ENCODE measurements around the gene CTNNBIP1.
A peak's percentile ranks its signal among the peaks of the same experiment; 100 is the strongest.

Gene CTNNBIP1

DNA sequence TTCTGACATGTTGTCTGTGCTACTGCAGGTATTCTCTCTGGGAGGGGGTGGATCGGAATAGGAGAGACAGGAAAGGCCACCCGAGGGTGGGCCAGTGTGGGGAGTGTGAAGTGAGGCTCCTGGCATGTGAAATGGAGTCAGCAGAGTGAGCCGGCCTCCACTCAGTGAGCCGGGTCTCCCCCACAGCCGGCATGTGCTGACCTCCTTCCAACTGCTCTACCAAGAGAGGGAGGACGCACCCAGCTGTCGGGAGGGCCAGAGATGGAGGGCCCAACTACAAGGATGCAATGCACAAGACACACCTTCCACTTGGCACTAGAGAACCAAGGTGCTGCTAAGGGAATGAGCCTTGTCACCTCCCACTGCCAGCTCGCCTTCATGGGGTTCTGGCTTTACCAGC lies 58.1 kb downstream of the CTNNBIP1 start:
- DNase-seq: no peak

DNA sequence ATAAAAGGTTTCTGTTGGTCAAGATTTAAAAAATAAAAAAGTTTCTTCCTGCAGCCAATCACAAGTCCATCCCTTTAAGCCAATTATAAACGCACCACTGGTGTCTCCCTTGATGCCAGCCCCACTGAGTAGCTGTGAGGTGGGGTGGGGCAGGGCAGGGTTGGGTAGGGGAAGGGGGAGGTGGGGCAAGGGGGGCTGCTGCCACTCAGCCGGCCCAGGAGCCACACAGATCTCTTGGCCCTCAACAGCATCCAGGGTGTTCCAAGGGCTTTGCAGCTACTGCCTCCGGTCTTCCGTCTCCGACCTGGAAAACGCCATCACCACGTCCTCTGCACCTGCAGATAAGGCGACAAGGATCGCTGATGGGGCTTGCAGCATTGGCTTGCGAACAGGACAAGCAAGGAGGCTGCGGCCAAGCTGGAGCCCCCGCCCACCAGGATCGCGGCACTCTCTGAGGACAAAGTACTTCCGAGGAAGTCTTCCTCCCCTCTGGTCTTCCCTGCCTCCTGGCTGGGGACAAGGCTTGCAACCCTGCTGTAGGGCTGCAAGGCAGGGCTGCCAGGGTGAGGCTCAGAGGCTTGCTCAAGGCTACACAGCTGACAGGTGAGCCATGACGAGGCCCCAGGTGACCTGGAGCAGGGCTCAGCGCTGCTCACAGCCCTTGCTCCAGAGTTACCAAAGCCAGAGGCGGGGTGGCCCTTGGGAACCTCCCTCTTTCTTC lies 59.5 kb downstream of the CTNNBIP1 start:
- peak; percentile 49 for DNase-seq

DNA sequence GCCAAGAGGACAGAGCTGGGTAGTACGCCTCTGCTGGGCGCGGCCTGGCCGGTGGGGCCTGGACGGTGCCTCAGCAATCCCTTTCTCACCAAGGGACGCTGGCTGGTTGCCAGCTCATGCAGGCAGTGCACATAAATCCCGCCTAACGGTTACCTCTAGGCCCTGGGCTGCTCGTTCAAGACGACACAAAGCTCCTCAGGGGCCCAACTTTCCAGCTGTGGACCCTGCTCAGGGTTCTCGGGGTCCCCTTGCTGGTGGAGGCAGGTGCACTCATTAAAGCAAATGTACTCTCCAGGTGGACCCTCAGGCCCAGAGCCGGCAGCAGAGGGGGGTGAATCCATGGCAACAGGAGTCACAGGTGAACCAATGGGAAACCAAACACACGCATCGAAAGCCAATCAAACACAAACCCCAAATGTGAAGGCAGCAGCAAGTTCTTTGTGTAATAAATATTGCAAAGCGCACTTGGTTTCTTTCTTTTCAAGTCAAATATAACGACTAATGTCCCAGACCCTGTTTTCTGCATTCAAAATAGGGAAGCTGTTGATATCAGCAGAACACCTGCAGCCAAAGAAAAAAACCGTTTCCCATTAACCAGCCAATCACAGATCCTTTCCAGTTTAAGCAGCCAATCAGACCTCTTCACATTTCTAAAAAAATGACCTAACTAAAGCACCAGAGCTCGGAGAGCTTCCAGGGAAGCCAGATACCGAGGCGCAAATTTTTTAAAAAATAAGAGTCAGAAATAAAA lies 60.2 kb downstream of the CTNNBIP1 start:
- DNase-seq: peak; percentile 89

DNA sequence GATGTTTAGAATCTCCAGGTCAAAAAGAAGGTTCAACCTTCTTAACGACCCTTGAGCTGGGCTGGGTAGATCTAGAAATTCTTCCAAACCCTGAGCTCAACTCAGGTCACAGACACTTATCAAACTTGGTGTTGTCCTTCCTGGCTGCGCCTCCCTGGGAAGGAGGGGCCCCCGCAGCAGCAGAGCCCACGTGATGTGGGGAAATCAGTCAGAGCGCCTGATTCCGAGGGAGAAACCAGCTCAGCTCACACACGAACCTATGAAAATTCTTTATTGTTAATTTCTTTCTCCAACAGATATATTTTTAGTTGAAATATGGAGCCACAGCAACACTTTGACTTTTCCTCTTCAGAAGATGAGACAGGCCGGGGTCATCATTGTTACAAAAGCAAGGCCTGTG lies 62.0 kb downstream of the CTNNBIP1 start:
- no peak for DNase-seq

- DNase-seq: no peak
These were observed 62.8 kb downstream of the CTNNBIP1 start for GRCh38 chr1:9847269-9847668.

DNA sequence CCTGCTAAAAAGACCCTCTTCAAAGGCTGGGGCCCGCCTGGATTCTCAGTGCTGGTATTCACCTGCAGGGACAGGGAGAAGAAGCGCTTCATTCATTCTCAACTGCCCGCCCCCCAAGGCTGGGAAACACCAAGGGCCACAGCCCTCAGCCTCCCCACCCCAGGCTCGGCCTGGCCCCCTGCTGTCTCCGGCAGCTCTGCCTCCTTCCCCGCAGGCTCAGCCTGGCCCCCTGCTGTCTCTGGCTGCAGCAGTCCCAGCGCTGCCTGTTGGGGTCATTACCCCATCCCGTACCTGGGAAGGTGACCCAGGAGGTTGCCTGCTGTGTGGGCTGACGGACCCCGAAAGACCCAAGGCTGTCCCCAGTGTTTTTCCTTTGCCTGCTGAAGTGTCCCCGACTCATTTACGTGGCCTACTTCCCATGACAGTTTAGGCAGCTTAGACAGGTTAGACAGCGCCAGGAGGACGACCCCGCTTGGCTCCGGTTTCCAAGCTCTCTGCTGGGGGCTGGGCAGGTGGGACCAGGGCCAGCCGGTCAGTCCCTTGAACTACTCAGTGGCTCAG lies 63.4 kb downstream of the CTNNBIP1 start:
- peak; percentile 90 for DNase-seq

DNA sequence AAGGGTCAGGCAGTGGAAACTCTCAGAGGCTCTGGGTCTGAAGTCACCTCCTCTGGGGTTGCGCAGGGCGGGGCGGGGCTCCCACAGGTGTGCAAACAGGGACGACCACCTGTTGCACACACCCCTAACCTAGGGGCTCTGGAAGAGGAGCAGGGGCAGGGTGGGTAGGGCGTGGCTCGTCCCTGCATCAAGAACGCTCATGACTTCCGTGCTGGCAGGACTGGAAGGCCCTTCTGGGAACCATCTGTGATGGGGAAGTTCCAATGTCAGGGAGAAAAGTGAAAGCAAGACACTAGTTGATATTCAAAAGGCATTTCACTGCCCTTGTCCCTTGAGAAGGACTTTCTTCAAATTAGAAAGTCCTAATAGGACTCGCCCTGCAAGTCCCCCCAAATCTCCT lies 64.2 kb downstream of the CTNNBIP1 start:
- no peak for DNase-seq

DNA sequence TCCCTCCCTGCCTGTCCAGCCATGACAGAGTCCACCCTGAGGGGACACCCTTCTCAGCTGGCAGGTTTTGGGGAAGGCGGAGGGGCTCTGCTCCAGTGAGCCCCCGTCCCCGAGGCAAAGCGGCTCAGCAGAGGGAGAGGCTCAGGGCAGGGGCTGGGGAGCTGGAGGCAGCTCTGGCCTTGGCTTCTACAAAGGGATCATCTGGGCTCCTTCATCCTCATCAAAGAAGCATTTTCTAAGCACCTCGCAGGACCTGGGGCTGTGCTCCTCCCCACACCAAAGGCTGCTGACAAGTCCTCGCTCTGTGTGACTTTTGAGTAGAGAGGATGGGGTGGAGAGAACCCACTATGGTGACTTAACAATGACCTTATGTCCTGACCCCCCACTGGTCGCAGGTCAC lies 65.3 kb downstream of the CTNNBIP1 start:
- peak; percentile 54 for DNase-seq

GRCh38 chr1:9844106-9844505 lies 66.0 kb downstream of the CTNNBIP1 start:
- no peak for DNase-seq

GRCh38 chr1:9843576-9843945 lies 66.5 kb downstream of the CTNNBIP1 start:
- DNase-seq: peak; percentile 48

- peak; percentile 83 for DNase-seq
These were observed 67.1 kb downstream of the CTNNBIP1 start for GRCh38 chr1:9842781-9843575.

GRCh38 chr1:9842073-9842711 lies 67.9 kb downstream of the CTNNBIP1 start:
- peak; percentile 99 for DNase-seq

DNA sequence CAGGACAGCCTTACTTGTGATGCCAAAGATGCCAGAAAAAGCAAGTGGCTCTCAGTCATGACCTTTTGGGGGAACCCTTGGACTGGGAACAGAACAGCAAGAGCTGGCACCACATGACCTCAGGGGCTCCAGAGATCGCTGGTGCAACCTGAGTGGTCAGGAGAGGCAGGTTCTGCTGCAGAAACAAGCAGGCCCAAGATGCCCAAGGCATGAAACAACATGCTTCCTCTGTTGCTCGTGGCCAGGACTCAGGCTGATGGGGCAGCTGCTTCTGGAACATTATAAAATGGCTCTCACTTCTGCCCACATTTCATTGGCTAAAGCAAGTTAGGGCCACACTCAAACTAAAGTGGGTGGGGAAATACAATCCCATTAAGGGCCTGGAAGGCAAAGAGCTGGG lies 68.6 kb downstream of the CTNNBIP1 start:
- no peak for DNase-seq

DNA sequence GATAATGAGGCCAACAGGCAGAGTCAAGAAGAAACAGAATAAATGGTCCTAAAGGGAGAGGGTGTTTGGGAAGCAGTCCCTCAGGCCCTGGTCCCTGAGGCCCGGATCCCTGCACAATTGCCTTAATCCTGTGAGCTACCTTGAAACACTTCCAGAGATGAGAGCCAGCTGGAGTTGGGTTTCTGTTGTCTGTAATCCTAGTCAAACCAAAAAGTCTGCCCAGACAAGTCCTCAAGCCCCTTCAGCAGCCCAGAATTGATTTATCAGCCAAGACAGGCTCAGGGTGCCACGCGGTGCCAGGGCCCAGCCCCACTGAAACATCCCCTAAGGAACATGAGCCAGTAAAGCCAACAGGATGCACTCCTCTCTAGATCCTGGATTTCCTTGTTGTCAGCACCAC lies 69.9 kb downstream of the CTNNBIP1 start:
- DNase-seq: peak; percentile 94

- peak; percentile 29 for DNase-seq
These were observed 71.1 kb downstream of the CTNNBIP1 start for GRCh38 chr1:9838946-9839345.

GRCh38 chr1:9836632-9836960 lies 73.5 kb downstream of the CTNNBIP1 start:
- peak; percentile 23 for DNase-seq

GRCh38 chr1:9835758-9836631 lies 74.1 kb downstream of the CTNNBIP1 start:
- peak; percentile 74 for DNase-seq

GRCh38 chr1:9835404-9835757 lies 74.7 kb downstream of the CTNNBIP1 start:
- no peak for DNase-seq

GRCh38 chr1:9833632-9834031 lies 76.4 kb downstream of the CTNNBIP1 start:
- DNase-seq: no peak

GRCh38 chr1:9827558-9828185 lies 82.4 kb downstream of the CTNNBIP1 start:
- DNase-seq: peak; percentile 42

GRCh38 chr1:9826616-9827015 lies 83.5 kb downstream of the CTNNBIP1 start:
- peak; percentile 89 for DNase-seq

- no peak for DNase-seq
These were observed 84.0 kb downstream of the CTNNBIP1 start for GRCh38 chr1:9826087-9826486.

Measured in NCI-H82 (cell line).